ENCODE results near the gene JADE3. TPM values are rescaled to one million over a fixed set of nuclear protein-coding genes. Genes with fewer than 3 reads are reported as not detected.
A peak's percentile ranks its signal among the peaks of the same experiment; 100 is the strongest.

JADE3 gene
- total RNA-seq, 2 donors from 2014 or later, result 0.32 to 0.50 TPM

DNA sequence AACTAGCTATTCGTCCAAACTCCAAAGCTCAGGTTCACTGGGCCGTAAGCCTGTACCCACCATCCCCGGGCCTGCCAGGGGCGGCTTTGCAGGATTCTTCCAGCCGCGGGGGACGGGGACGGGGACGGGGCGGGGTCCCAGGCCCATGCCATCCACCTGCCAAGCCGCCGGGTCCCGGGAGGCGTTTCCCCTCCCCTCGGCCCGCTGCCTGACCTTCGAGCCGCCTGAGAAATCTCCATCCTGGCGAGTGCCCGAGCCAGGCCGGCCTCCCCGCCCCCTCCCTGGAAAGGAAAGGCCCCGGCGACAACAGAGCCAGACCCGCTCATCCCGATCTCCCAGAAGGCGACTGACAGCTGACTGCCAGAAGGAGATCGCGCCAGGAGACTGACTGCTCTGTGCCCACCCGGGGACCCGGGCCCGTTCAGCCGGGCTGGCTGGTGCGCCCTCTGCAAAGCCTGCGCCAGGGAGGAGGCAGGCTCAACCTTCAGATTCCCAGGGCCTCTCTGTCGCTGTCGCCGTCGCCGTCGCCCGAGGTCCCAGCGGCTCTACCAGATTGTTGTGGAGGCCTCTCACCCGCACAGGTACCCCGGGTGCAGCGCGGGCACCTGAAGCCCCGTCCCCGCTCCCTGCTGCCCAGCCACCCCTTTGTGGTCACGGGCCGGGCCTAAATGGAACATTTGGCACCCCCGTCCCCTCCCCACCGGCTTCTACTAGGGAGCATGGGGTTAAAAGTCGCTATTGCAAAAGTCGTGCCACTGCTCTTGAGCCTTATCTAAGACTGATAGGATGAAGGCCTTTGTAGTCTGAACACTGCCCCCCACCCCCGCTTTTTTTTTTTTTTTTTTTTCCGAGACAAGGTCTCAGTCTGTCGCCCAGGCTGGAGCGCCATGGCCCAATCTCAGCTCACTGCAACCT lies 166.2 kb downstream of the JADE3 start, which contains the start of gene RGN:
RGN (plus strand) TSS at position 315 of the 915 bp plus-strand sequence. CDS start 2,702 bp downstream, outside the sequence.
- Mint-ChIP-seq H3K27me3 (no peaks in the 10 kb centered on the region), H3K27ac (no peak within 1 kb of the TSS), H3K4me1 (no peaks in the 10 kb centered on the region), H3K36me3 (ENCODE audit: low read depth) (no peaks in the 10 kb centered on the region), H3K4me3 (no peak within 1 kb of the TSS)
- no peak for ATAC-seq
- no peaks in the 10 kb centered on the region for H3K9me3 ChIP-seq (ENCODE audit: control insufficient read depth, low read length, poor library complexity, severe bottlenecking)
- DNase-seq, result no peak

- no peak for DNase-seq
- Mint-ChIP-seq H3K36me3 (ENCODE audit: low read depth) (no peaks in the 10 kb centered on the region), H3K4me1 (no peaks in the 10 kb centered on the region), H3K27me3 (no peaks in the 10 kb centered on the region), H3K27ac (no peak overlapping the region), H3K4me3 (no peak overlapping the region)
- ATAC-seq, result no peak
- H3K9me3 ChIP-seq (ENCODE audit: control insufficient read depth, low read length, poor library complexity, severe bottlenecking), result no peaks in the 10 kb centered on the region
These were observed 168.1 kb downstream of the JADE3 start for GRCh38 chrX:47080215-47080914.

GRCh38 chrX:47080915-47081236 lies 168.7 kb downstream of the JADE3 start:
- Mint-ChIP-seq H3K4me1 (no peaks in the 10 kb centered on the region), H3K4me3 (no peak overlapping the region), H3K27ac (no peak overlapping the region), H3K36me3 (ENCODE audit: low read depth) (no peaks in the 10 kb centered on the region), H3K27me3 (no peaks in the 10 kb centered on the region)
- no peak for DNase-seq
- no peaks in the 10 kb centered on the region for H3K9me3 ChIP-seq (ENCODE audit: control insufficient read depth, low read length, poor library complexity, severe bottlenecking)
- no peak for ATAC-seq

GRCh38 chrX:47091149-47091775 lies 179.0 kb downstream of the JADE3 start:
- Mint-ChIP-seq H3K36me3 (ENCODE audit: low read depth) (no peaks in the 10 kb centered on the region), H3K4me3 (no peak overlapping the region), H3K4me1 (peaks cover 3% of the 10 kb centered on the region), H3K27ac (peak overlapping the region; percentile 6), H3K27me3 (no peaks in the 10 kb centered on the region)
- DNase-seq, result no peak
- no peaks in the 10 kb centered on the region for H3K9me3 ChIP-seq (ENCODE audit: control insufficient read depth, low read length, poor library complexity, severe bottlenecking)
- no peak for ATAC-seq

- H3K9me3 ChIP-seq (ENCODE audit: control insufficient read depth, low read length, poor library complexity, severe bottlenecking), result no peaks in the 10 kb centered on the region
- ATAC-seq (no peak), DNase-seq (no peak)
- no peaks in the 10 kb centered on the region for H3K27me3 Mint-ChIP-seq
- no peaks in the 10 kb centered on the region for H3K36me3 Mint-ChIP-seq (ENCODE audit: low read depth)
- H3K27ac Mint-ChIP-seq, result no peak overlapping the region
- no peak overlapping the region for H3K4me3 Mint-ChIP-seq
- H3K4me1 Mint-ChIP-seq, result peaks cover 3% of the 10 kb centered on the region
These were observed 181.0 kb downstream of the JADE3 start for GRCh38 chrX:47093248-47093647.

- no peaks in the 10 kb centered on the region for H3K9me3 ChIP-seq (ENCODE audit: control insufficient read depth, low read length, poor library complexity, severe bottlenecking)
- peaks cover 3% of the 10 kb centered on the region for H3K4me1 Mint-ChIP-seq
- H3K27me3 Mint-ChIP-seq, result no peaks in the 10 kb centered on the region
- DNase-seq (no peak), ATAC-seq (no peak)
- no peaks in the 10 kb centered on the region for H3K36me3 Mint-ChIP-seq (ENCODE audit: low read depth)
- H3K4me3 Mint-ChIP-seq, result no peak overlapping the region
- no peak overlapping the region for H3K27ac Mint-ChIP-seq
These were observed 181.6 kb downstream of the JADE3 start for GRCh38 chrX:47093860-47094259.

DNA sequence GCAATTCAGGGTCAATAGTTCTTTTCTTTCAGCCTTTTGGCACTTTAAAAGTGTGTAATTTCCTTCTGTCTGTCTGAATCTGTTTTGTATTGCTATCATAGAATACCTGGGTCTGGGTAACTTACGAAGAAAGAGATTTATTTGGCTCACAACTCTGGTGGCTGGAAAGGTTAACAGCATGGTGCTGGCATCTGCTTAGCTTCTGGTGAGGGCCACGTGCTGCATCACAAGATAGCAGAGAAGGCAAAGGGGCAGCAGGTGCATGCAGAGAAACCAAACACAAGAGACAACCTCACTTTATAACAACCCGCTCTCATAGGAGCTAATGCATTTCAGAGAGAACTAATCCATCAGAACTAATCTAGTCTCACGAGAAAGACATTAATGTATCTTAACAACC lies 184.8 kb downstream of the JADE3 start:
- peaks cover 4% of the 10 kb centered on the region for H3K27me3 Mint-ChIP-seq
- H3K9me3 ChIP-seq (ENCODE audit: control insufficient read depth, low read length, poor library complexity, severe bottlenecking), result no peaks in the 10 kb centered on the region
- DNase-seq (no peak), ATAC-seq (no peak)
- no peak overlapping the region for H3K27ac Mint-ChIP-seq
- H3K36me3 Mint-ChIP-seq (ENCODE audit: low read depth), result no peaks in the 10 kb centered on the region
- no peaks in the 10 kb centered on the region for H3K4me1 Mint-ChIP-seq
- no peak overlapping the region for H3K4me3 Mint-ChIP-seq

DNA sequence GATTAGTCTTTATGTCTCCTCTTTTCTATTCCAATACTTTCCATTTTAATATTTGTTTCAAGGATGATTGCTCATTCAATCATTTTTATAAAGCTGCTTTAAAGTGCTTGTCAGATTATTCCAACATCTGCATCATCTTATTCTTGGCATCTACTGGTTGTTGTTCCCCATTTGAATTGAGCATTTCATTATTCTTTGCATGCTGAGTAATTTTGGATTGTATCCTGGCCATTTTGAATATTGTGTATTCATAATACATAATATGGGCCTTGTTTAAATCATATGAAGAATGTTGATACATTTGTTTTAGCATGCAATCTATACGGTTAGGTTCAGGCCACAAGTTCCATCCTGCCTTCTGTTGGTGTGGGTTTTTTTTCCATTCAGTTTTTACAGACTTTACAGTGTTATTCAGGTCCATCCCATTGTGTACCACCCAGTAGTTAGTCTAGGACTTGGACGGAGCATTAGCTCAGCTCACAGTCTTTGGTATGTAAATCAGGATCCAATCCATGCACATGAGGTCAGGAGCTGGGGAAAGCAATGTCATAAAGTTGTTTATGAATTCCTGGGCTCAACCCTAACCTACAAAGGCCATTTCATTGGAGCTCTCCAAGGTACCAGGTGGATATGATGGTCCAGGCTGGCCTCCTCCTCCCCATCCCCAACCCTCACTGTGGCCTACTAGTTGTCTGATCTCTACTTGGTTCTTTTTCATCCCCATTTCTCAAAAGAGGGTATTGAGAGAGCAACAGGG lies 186.3 kb downstream of the JADE3 start:
- H3K27me3 Mint-ChIP-seq, result peaks cover 4% of the 10 kb centered on the region
- no peaks in the 10 kb centered on the region for H3K4me1 Mint-ChIP-seq
- DNase-seq (no peak), ATAC-seq (no peak)
- no peak overlapping the region for H3K4me3 Mint-ChIP-seq
- H3K27ac Mint-ChIP-seq, result no peak overlapping the region
- H3K9me3 ChIP-seq (ENCODE audit: control insufficient read depth, low read length, poor library complexity, severe bottlenecking), result no peaks in the 10 kb centered on the region
- H3K36me3 Mint-ChIP-seq (ENCODE audit: low read depth), result no peaks in the 10 kb centered on the region

GRCh38 chrX:47101206-47101605 lies 189.0 kb downstream of the JADE3 start:
- no peak overlapping the region for H3K27ac Mint-ChIP-seq
- H3K4me1 Mint-ChIP-seq, result no peaks in the 10 kb centered on the region
- no peak for ATAC-seq
- no peaks in the 10 kb centered on the region for H3K9me3 ChIP-seq (ENCODE audit: control insufficient read depth, low read length, poor library complexity, severe bottlenecking)
- H3K36me3 Mint-ChIP-seq (ENCODE audit: low read depth), result no peaks in the 10 kb centered on the region
- no peak overlapping the region for H3K4me3 Mint-ChIP-seq
- H3K27me3 Mint-ChIP-seq, result peaks cover 4% of the 10 kb centered on the region
- DNase-seq, result no peak

Other genes starting within 250 kb of the JADE3 start
- gene SLC9A7, start 153.3 kb upstream of the JADE3 start, total RNA-seq, result 1 to 10 TPM; 1.6 to 2.8 TPM
- gene RP2, start 75.4 kb upstream of the JADE3 start, total RNA-seq, result 1 to 10 TPM; 5.9 to 7.2 TPM
- gene RGN, start 166.0 kb downstream of the JADE3 start, total RNA-seq, result not detected
- gene NDUFB11, start 232.3 kb downstream of the JADE3 start, total RNA-seq, result 10 to 100 TPM; 55.4 to 55.6 TPM
- gene RBM10, start 232.8 kb downstream of the JADE3 start, total RNA-seq, result 10 to 100 TPM; 33.0 to 36.5 TPM